ENCODE data around the gene TMEM247. TPM values are rescaled to one million over a fixed set of nuclear protein-coding genes. Genes with fewer than 3 reads are reported as not detected.

Gene TMEM247
- total RNA-seq, 4 donors from 2014 or later: not detected

DNA sequence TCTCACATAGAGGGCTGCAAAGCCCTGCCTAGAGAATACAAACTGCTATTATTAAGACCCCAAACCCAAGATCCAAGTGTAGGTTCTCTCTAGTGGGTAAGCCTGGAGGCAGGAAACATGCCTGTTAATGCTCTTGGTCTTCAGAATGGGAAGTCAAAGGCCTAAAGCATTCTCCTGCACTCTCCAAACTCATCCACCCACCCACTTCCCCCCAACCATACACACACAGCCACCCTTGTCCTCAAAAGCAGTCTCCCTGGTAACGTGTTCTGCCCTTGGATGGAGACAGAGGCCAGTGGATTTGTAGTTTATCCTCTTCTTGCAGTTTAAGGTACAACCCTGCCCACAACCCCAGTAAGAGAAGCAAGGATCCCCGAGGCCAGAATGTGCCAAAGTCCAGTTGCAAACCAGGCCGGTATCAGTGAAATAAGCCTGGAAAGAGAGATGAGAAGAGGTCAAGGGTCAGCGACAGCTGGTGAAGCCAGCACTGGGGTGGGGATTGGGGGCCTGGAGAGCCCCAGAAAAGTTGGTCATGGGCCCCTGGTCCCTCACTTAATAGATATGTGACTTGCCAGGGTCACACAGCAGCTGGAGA is 23.0 kb downstream of the TMEM247 start:
- H3K9me3 ChIP-seq: no peaks in the 10 kb centered on the region
- no peak overlapping the region for H3K27ac ChIP-seq
- ATAC-seq: no peak
- no peak for TF ChIP-seq POLR2AphosphoS5 (IDR thresholded peaks at IDR 0.05)
- TF ChIP-seq CTCF (IDR thresholded peaks at IDR 0.05): no peak
- TF ChIP-seq EP300 (IDR thresholded peaks at IDR 0.05): no peak
- TF ChIP-seq POLR2A (IDR thresholded peaks at IDR 0.05): no peak
- H3K36me3 ChIP-seq: no peaks in the 10 kb centered on the region
- H3K4me3 ChIP-seq: no peak overlapping the region
- H3K4me1 ChIP-seq: peaks cover 0 to 12% (median 0%) of the 10 kb centered on the region in 3 donors
- no peaks in the 10 kb centered on the region for H3K27me3 ChIP-seq
- WGBS, 2 donors (ENCODE audit: low coverage in 1 of 2): 89 to 100% methylated on average over 1 of the region's 4 CpGs

- TF ChIP-seq CTCF (IDR thresholded peaks at IDR 0.05): no peak
- TF ChIP-seq EP300 (IDR thresholded peaks at IDR 0.05): no peak
- no peak for TF ChIP-seq POLR2AphosphoS5 (IDR thresholded peaks at IDR 0.05)
- no peak for TF ChIP-seq POLR2A (IDR thresholded peaks at IDR 0.05)
- H3K4me3 ChIP-seq: no peak overlapping the region
Observed at GRCh38 chr2:46503686-46504085, 24.3 kb downstream of the TMEM247 start.

DNA sequence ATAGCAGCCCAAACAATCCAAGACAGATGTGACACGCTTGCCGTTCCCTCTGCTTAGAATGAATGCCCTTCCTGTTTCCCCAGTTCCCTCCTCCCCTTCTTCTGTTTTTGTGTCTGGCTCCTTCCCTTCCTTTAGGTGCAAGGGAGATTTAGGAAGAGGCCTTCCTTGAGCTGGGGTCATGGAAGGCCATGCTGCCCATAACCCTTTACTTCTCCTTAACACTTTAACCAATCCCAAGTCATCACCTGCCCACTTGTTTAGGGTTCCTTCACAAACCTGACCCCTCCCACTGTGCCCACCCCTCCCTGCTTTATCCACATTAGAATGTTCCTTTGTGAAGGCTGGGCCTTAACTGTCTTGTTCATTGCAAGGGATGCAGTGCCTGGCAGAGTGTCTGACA is 24.9 kb downstream of the TMEM247 start:
- Histone ChIP-seq H3K36me3 (no peaks in the 10 kb centered on the region), H3K9me3 (no peaks in the 10 kb centered on the region), H3K27ac (no peak overlapping the region), H3K4me3 (no peak overlapping the region), H3K4me1 (peaks cover 0 to 10% (median 0%) of the 10 kb centered on the region in 3 donors), H3K27me3 (no peaks in the 10 kb centered on the region)
- TF ChIP-seq CTCF (IDR thresholded peaks at IDR 0.05) (no peak), POLR2A (IDR thresholded peaks at IDR 0.05) (no peak), EP300 (IDR thresholded peaks at IDR 0.05) (no peak), POLR2AphosphoS5 (IDR thresholded peaks at IDR 0.05) (no peak)
- WGBS, 2 donors (ENCODE audit: low coverage in 1 of 2): 100% methylated on average over 2 of the region's 2 CpGs; no CpG with 5 or more reads in 1 of the 2 donors
- ATAC-seq: no peak

More at GRCh38 chr2:46503686-46504085, 24.3 kb downstream of the TMEM247 start:
- Histone ChIP-seq H3K36me3 (no peaks in the 10 kb centered on the region), H3K27ac (no peak overlapping the region), H3K9me3 (no peaks in the 10 kb centered on the region), H3K27me3 (no peaks in the 10 kb centered on the region), H3K4me1 (peaks cover 0 to 12% (median 0%) of the 10 kb centered on the region in 3 donors)
- no peak for ATAC-seq
- WGBS, 2 donors (ENCODE audit: low coverage in 1 of 2): 83 to 86% methylated on average over 1 to 3 of the region's 4 CpGs

DNA sequence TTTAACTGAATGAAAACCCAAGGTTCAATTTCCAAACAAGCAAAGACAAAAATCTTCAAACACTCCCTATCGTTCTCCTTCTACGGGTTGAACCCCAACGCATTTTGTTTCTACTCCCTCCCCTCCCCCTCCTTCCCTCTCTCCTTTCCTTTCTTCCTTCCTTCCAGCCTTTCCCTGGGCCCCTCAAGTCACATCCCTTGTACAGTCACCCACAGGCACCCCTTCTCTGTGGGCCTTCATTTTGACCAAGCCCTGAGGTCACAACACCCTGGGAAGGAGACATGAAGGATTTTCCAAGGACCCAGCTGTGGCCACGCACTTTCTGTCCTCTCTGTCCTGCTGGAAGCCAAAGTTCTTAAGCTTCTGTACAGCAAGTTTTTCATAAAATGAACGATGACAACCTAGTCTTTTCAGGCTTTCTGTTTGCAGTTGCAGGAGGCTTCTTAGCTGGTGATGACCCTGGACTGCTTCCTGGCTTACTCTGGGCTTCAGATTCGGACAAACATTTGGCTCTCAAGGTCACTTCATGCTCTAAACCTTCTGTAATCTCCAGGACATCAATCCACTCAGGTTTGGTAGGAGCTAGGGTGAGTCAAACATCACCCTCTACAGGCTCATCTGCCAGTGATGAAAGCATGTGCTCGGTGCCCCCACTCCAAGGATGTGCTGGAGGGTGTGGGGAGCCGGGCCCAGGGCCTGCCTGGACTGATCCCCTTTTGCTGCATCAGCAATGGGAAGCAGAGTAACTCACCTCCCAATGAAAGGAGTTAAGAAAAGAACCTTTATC is 25.5 kb downstream of the TMEM247 start:
- H3K4me3 ChIP-seq: no peak overlapping the region
- no peak for ATAC-seq
- TF ChIP-seq CTCF (IDR thresholded peaks at IDR 0.05) (no peak), EP300 (IDR thresholded peaks at IDR 0.05) (no peak), POLR2AphosphoS5 (IDR thresholded peaks at IDR 0.05) (no peak), POLR2A (IDR thresholded peaks at IDR 0.05) (no peak)
- H3K9me3 ChIP-seq: no peaks in the 10 kb centered on the region
- H3K4me1 ChIP-seq: peaks cover 0 to 4% (median 0%) of the 10 kb centered on the region in 3 donors
- no peak overlapping the region for H3K27ac ChIP-seq
- H3K27me3 ChIP-seq: no peaks in the 10 kb centered on the region
- WGBS, 2 donors (ENCODE audit: low coverage in 1 of 2): 81 to 90% methylated on average over 5 to 8 of the region's 8 CpGs
- H3K36me3 ChIP-seq: no peaks in the 10 kb centered on the region

- Histone ChIP-seq H3K4me3 (no peak overlapping the region), H3K4me1 (peaks cover 0 to 1% (median 0%) of the 10 kb centered on the region in 3 donors), H3K9me3 (no peaks in the 10 kb centered on the region), H3K27me3 (no peaks in the 10 kb centered on the region), H3K36me3 (no peaks in the 10 kb centered on the region), H3K27ac (no peak overlapping the region)
- WGBS, 2 donors (ENCODE audit: low coverage in 1 of 2): 82 to 98% methylated on average over 3 of the region's 3 CpGs
- TF ChIP-seq POLR2A (IDR thresholded peaks at IDR 0.05) (no peak), EP300 (IDR thresholded peaks at IDR 0.05) (no peak), CTCF (IDR thresholded peaks at IDR 0.05) (no peak), POLR2AphosphoS5 (IDR thresholded peaks at IDR 0.05) (no peak)
- no peak for ATAC-seq
Observed at GRCh38 chr2:46505472-46505783, 26.1 kb downstream of the TMEM247 start.
